Activated CD4-positive, alpha-beta T cell treated with anti-CD3 and anti-CD28 coated beads for 36 hours (primary cell): ENCODE data around the gene EEA1. TPM values are rescaled to one million over a fixed set of nuclear protein-coding genes. Genes with fewer than 3 reads are reported as not detected.

ENCODE experiments used
- ATAC-seq: fragments of 200-7000 bp; cut with Tn5 transposase; one replicate; pipeline ENCODE4 v1.10.0; 2021; ENCODE audit warnings: mild to moderate bottlenecking, moderate library complexity
- CTCF ChIA-PET: fragments of 350-600 bp; sonication (Branson Sonifier 250); formaldehyde crosslinking; loops from one replicate; lab custom pipeline; 2021; ENCODE audit warnings: antibody characterized with exemption; lab: Charles Lee
- POLR2A ChIA-PET: fragments of 350-600 bp; sonication (Branson Sonifier 250); formaldehyde crosslinking; loops from one replicate; lab custom pipeline; 2021; ENCODE audit warnings: antibody characterized with exemption, inconsistent platforms; lab: Charles Lee
- DNase-seq: peaks from one replicate; pipeline ENCODE4 v3.0.0-alpha.2; 2020
- H3K27ac Mint-ChIP-seq: one replicate; pipeline ENCODE4 v1.8.0; 2021; ENCODE audit warnings: mixed read lengths
- H3K27me3 Mint-ChIP-seq: one replicate; pipeline ENCODE4 v1.8.0; 2021; ENCODE audit warnings: mixed read lengths
- H3K36me3 Mint-ChIP-seq: one replicate; pipeline ENCODE4 v1.8.0; 2021; ENCODE audit warnings: low read depth, mixed read lengths
- H3K4me1 Mint-ChIP-seq: one replicate; pipeline ENCODE4 v1.8.0; 2021; ENCODE audit warnings: mixed read lengths
- H3K4me3 Mint-ChIP-seq: one replicate; pipeline ENCODE4 v1.8.0; 2021; ENCODE audit warnings: mild to moderate bottlenecking, moderate library complexity, mixed read lengths
- H3K9me3 Mint-ChIP-seq: one replicate; pipeline ENCODE4 v1.8.0; 2021; ENCODE audit warnings: low read depth, mixed read lengths
- intact Hi-C, 2 experiments: fragments of 100-400 bp; cut with DNase I in 1 of 2; cut with micrococcal nuclease in 1 of 2; formaldehyde crosslinking; loops; one replicate each; pipeline versions ENCODE4 v1.14.2 to v1.15.1; 2022 to 2024; cut with DNase I, micrococcal nuclease
- total RNA-seq, 2 experiments: library from RNA; stranded (reverse); gene quantifications; one replicate each; pipeline ENCODE4 v1.2.3, GENCODE V29; 2021

EEA1 gene
- total RNA-seq, 2 experiments from 2014 or later: 20.2 to 33.2 TPM

DNA sequence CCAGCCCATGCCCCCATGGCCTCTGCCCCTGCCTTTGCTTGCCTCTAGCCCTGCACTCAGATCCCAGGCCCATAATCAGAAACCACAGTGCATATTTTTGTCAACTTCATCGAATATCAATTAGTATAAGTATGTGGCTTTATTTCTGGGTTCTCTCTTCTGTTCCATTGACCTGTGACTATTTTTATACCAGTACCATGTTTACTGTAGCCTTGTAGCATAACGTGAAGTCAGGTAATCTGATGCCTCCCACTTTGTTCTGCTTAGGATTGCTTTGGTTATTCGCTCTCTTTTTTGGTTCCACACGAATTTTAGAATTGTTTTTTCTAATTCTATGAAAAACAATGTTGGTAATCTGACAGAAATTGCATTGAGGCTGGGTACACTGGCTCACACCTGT is 14.9 kb downstream of the EEA1 start:
- Mint-ChIP-seq H3K27me3 (no peaks in the 10 kb centered on the region), H3K4me3 (no peak overlapping the region), H3K27ac (no peak overlapping the region), H3K4me1 (peaks cover 47% of the 10 kb centered on the region), H3K9me3 (peaks cover 7% of the 10 kb centered on the region), H3K36me3 (peaks cover 19% of the 10 kb centered on the region)
- CTCF ChIA-PET: interaction anchor here (0.5 to 1.5 kb wide), 2 partner anchors 82 to 1188 kb away, joined by 3 to 4 read pairs; no protein-coding TSS in a partner anchor
- DNase-seq: no peak
- intact Hi-C loops: no loop called here
- no peak for ATAC-seq
- POLR2A ChIA-PET: no interaction called here

DNA sequence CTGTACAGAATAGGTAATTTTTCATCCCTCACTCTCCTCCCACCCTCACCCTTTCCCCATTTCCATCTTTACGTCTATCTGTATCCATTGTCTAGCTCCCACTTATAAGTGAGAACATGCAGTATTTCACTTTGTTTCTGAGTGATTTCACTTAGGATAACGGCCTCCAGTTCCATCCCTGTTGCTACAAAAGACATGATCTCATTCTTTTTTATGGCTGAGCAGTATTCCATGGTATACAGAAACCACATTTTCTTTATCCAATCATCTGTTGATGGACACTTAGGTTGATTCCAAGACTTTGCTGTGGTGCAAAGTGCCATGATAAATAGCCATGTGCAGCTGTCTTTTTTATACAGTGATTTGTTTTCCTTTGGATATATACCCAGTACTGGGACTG is 16.4 kb downstream of the EEA1 start:
- intact Hi-C loops: loop anchor here in 1 of 2 experiments (1.0 kb wide), 1 partner anchor 15 kb away; no protein-coding TSS in a partner anchor
- Mint-ChIP-seq H3K36me3 (peaks cover 23% of the 10 kb centered on the region), H3K4me3 (no peak overlapping the region), H3K4me1 (peaks cover 56% of the 10 kb centered on the region), H3K27me3 (no peaks in the 10 kb centered on the region), H3K27ac (peak overlapping the region; percentile 21), H3K9me3 (peaks cover 7% of the 10 kb centered on the region)
- ChIA-PET POLR2A (no interaction called here), CTCF (no interaction called here)
- no peak for DNase-seq
- no peak for ATAC-seq

DNA sequence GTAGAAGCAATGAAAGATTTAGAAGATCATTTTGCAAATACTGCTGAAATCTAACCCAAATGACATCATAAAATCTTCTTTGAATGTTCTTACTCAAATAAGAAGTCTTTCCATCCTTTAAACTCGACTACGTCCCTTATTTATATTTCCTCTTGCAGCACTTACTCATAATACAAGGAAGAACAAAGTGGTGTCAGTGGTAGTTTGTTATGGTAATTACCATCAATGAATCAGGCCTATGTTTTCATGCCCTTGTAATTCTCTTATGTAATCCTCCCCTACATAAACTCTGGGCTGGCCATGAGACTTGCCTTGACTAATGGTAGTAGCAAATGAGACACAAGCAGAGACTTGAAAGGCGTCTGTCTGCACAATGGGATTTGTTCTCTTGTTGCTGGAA is 17.0 kb downstream of the EEA1 start:
- no peaks in the 10 kb centered on the region for H3K27me3 Mint-ChIP-seq
- peaks cover 62% of the 10 kb centered on the region for H3K4me1 Mint-ChIP-seq
- ChIA-PET POLR2A (interaction anchor here (0.9 to 1.0 kb wide), 2 partner anchors 16 to 18 kb away, joined by 3 to 4 read pairs; no protein-coding TSS in a partner anchor), CTCF (no interaction called here)
- peaks cover 23% of the 10 kb centered on the region for H3K36me3 Mint-ChIP-seq
- DNase-seq: peak; percentile 38
- intact Hi-C loops: loop anchor here in 1 of 2 experiments (1.0 kb wide), 1 partner anchor 15 kb away; no protein-coding TSS in a partner anchor
- H3K4me3 Mint-ChIP-seq: no peak overlapping the region
- H3K9me3 Mint-ChIP-seq: peaks cover 7% of the 10 kb centered on the region
- H3K27ac Mint-ChIP-seq: peak overlapping the region; percentile 78
- ATAC-seq: peak; percentile 90

DNA sequence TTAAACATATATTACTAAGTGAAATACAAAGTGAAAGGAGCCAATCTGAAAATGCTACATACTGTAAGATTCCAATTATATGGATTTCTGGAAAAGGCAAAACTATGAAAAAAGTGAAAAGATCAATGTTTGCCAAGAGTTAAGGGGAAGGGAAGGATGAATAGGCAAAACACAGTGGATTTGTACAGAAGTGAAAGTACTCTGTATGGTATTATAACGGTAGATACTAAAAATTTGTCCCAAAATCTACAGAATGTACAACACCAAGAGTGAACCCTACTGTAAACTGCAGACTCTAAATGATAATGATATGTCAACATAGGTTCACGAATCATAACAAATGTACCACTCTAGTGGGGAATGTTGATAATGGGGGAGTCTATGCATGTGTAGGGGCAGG is 17.8 kb downstream of the EEA1 start:
- ChIA-PET POLR2A (interaction anchor here (0.9 to 1.0 kb wide), 2 partner anchors 17 to 18 kb away, joined by 3 to 4 read pairs; no protein-coding TSS in a partner anchor), CTCF (interaction anchor here (0.6 to 3.6 kb wide), 2 partner anchors 16 to 388 kb away, joined by 3 to 15 read pairs; no protein-coding TSS in a partner anchor)
- DNase-seq (no peak), ATAC-seq (no peak)
- peaks cover 65% of the 10 kb centered on the region for H3K4me1 Mint-ChIP-seq
- H3K36me3 Mint-ChIP-seq: peaks cover 23% of the 10 kb centered on the region
- intact Hi-C loops: no loop called here
- peak overlapping the region; percentile 4 for H3K27ac Mint-ChIP-seq
- H3K9me3 Mint-ChIP-seq: peaks cover 7% of the 10 kb centered on the region
- H3K4me3 Mint-ChIP-seq: no peak overlapping the region
- H3K27me3 Mint-ChIP-seq: no peaks in the 10 kb centered on the region

DNA sequence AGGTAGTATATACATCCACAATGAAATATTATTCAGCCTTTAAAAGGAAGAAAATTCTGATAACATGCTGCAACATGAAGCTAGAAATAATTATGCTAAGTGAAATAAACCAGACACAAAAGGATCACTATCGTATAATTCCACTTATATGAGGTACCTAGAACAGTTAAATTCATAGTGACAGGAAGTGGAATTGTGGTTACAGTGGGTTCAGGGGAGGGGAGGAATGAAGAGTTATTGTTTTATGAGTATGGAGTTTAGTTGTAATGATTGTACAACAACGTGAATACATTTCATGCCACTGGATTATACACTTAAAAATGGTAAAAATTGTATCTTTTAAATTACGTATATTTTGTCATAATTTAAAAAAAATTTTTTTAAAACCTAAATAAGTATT is 21.0 kb downstream of the EEA1 start:
- Mint-ChIP-seq H3K36me3 (peaks cover 13% of the 10 kb centered on the region), H3K27me3 (no peaks in the 10 kb centered on the region), H3K4me3 (no peak overlapping the region), H3K4me1 (peaks cover 56% of the 10 kb centered on the region), H3K27ac (no peak overlapping the region), H3K9me3 (peaks cover 6% of the 10 kb centered on the region)
- DNase-seq: peak; percentile 46
- ChIA-PET POLR2A (no interaction called here), CTCF (interaction anchor here (1.2 to 3.6 kb wide), 3 partner anchors 10 to 79 kb away, joined by 3 to 15 read pairs (median 10); no protein-coding TSS in a partner anchor)
- intact Hi-C loops: loop anchor here in 1 of 2 experiments (1.0 kb wide), 1 partner anchor 19 kb away; no protein-coding TSS in a partner anchor
- peak; percentile 58 for ATAC-seq

DNA sequence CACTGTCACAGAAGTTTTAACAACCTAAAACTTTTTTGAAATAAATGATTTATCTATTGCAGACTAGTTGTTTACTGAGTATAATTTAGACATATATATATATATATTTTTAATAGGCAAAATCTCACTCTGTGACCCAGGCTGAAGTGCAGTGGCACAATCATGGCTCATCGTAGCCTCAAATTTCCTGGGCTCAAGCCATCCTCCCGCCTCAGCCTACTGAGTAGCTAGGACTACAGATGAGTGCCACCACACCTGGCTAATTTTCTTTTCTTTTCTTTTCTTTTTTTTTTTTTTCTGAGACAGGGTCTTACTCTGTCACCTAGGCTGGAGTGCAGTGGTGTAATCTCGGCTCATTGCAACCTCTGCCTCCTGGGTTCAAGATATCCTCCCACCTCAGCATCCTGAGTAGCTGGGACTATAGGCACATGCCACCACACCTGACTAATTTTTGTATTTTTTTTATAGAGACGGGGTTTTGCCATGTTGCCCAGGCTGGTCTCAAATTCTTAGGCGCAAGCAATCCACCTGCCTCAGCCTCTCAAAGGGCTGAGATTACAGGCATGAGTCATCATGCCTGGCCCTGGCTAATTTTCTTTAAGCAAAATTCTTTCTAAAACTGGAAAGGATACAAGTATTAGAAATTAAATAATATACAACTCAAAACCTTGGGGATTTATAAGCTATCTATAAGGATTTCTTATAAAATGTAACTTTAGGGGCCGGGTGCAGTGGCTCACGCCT is 23.1 kb downstream of the EEA1 start:
- Mint-ChIP-seq H3K4me1 (peaks cover 35% of the 10 kb centered on the region), H3K27ac (no peak overlapping the region), H3K27me3 (no peaks in the 10 kb centered on the region), H3K9me3 (peaks cover 2% of the 10 kb centered on the region), H3K36me3 (peaks cover 17% of the 10 kb centered on the region), H3K4me3 (no peak overlapping the region)
- ATAC-seq (peak; percentile 35), DNase-seq (no peak)
- CTCF ChIA-PET: no interaction called here
- POLR2A ChIA-PET: no interaction called here
- intact Hi-C loops: no loop called here

DNA sequence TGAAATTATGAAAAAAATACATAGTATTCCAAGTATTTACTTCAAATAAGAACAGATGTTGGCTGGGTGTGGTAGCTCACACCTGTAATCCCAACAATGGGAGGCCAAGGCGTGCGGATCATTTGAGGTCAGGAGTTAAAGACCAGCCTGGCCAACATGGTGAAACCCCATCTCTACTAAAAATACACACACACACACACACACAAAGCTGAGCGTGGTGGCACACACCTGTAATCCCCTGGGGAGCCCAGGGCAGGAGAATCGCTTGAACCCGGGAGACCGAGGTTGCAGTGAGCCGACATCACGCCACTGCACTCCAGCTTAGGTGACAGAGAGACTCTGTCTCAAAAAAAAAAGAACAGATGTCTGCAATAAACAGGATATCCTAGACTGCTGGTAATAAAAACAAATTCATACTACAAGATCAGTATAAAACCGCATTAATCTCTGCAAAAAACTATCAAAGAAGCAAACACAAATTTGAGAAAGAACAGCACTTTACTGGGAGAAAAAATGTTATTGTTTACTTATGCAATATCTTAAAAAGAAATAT is 23.8 kb downstream of the EEA1 start:
- POLR2A ChIA-PET: no interaction called here
- Mint-ChIP-seq H3K4me1 (peaks cover 35% of the 10 kb centered on the region), H3K27me3 (no peaks in the 10 kb centered on the region), H3K9me3 (peaks cover 2% of the 10 kb centered on the region), H3K36me3 (peaks cover 17% of the 10 kb centered on the region), H3K4me3 (peak overlapping the region; percentile 13), H3K27ac (no peak overlapping the region)
- DNase-seq (no peak), ATAC-seq (no peak)
- intact Hi-C loops: no loop called here
- CTCF ChIA-PET: interaction anchor here (0.8 kb wide), 1 partner anchor 41 kb away, joined by 4 read pairs; no protein-coding TSS in a partner anchor

DNA sequence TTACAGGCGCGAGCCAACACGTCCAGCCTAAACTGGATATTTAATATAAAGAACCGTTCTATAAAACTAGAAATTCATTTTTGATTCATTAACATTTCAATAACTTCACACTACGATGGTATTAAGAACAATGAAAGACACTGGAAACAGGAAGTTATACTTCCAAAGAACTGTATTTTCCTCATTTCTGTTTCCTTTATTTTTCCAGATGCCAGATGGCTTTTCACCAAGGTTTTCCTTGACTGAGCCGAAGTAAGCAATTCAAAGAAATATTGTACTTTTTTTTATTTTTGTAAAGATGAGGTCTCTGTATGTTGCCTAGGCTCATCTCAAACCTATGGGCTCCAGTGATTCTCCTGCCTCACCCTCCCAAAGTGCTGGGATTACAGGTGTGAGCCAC is 28.2 kb downstream of the EEA1 start:
- no peak overlapping the region for H3K4me3 Mint-ChIP-seq
- POLR2A ChIA-PET: no interaction called here

DNA sequence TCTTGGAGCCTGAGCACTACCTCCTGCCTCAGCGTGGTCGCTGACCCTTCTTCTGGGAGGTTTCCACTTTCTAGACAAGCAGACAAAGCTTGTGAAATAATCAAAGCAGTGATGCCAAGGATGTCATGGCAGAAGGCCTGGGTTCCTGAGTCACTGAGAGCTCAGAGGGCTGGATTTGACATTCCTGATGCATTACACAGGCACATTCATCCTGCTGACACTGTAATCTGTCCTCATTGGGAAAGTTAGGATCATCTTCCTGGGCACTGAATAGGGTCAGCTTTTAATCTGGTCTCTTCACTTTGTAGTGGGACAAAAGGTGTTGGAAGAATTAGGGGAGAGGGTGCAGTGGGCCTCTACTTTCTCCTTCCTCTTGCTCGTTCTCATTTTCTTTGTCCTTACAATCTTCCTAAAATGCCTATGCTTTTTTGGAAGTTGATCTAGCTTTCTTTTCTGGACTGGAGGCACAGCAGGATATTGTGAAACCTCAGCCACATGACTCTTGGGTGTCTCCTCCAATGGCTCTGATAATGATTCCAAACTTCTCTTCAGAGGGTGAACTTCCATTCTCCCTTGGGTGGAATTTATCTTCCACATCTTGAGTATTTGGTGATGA is 29.6 kb downstream of the EEA1 start:
- no peak overlapping the region for H3K27ac Mint-ChIP-seq
- DNase-seq (no peak), ATAC-seq (no peak)
- peaks cover 1% of the 10 kb centered on the region for H3K9me3 Mint-ChIP-seq
- POLR2A ChIA-PET: interaction anchor here (0.6 kb wide), 2 partner anchors 786 to 1741 kb away, joined by 3 to 5 read pairs; no protein-coding TSS in a partner anchor
- intact Hi-C loops: no loop called here
- no peak overlapping the region for H3K4me3 Mint-ChIP-seq
- CTCF ChIA-PET: no interaction called here
- no peaks in the 10 kb centered on the region for H3K27me3 Mint-ChIP-seq
- H3K4me1 Mint-ChIP-seq: peaks cover 33% of the 10 kb centered on the region
- peaks cover 26% of the 10 kb centered on the region for H3K36me3 Mint-ChIP-seq

More for the DNA sequence above, 28.2 kb downstream of the EEA1 start:
- DNase-seq: no peak
- no peaks in the 10 kb centered on the region for H3K27me3 Mint-ChIP-seq
- intact Hi-C loops: no loop called here
- H3K36me3 Mint-ChIP-seq: peaks cover 21% of the 10 kb centered on the region
- H3K27ac Mint-ChIP-seq: no peak overlapping the region
- H3K4me1 Mint-ChIP-seq: peaks cover 39% of the 10 kb centered on the region
- CTCF ChIA-PET: interaction anchor here (0.6 kb wide), 1 partner anchor 1726 kb away, joined by 3 read pairs; no protein-coding TSS in a partner anchor
- H3K9me3 Mint-ChIP-seq: peaks cover 1% of the 10 kb centered on the region
- no peak for ATAC-seq

DNA sequence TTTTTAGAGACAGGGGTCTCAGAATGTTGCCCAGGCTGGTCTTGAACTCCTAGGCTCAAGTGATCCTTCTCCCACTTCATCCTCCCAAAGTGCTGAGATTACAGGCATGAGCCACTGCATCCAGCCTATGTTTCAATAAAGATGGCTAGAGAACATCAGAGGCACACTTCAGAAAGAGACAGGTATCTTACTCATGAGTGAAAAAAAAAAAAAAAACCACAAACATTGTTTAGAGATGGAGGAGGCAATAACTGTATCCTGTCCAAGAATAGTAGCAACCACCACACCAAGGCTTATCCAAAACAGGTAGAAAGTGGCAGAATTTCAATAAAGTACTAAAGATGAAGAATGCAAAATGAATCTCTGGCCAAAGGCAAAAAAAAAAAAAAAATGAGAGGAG is 30.3 kb downstream of the EEA1 start:
- POLR2A ChIA-PET: no interaction called here

DNA sequence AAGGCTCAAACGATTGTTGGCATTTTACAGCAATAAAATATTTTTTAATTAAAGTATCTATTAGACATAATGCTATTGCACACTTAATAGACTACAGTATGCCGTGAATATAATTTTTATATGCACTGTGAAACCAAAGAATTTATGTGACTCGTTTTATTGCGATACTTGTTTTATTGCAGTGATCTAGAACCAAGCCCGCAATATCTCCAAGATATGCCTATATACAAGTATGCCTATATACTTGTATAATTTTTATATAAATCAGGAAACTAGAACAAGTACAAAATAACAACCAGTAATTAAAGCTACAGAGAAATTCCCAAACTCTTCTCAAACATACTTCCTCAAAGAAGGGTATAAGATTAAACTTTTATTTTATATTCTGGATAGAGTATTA is 31.3 kb downstream of the EEA1 start:
- Mint-ChIP-seq H3K4me1 (peaks cover 41% of the 10 kb centered on the region), H3K27ac (no peak overlapping the region), H3K27me3 (no peaks in the 10 kb centered on the region), H3K36me3 (peaks cover 27% of the 10 kb centered on the region), H3K9me3 (peaks cover 1% of the 10 kb centered on the region), H3K4me3 (no peak overlapping the region)
- intact Hi-C loops: no loop called here
- ChIA-PET CTCF (interaction anchor here (0.9 to 1.1 kb wide), 2 partner anchors 10 to 89 kb away, joined by 3 read pairs; no protein-coding TSS in a partner anchor), POLR2A (no interaction called here)
- ATAC-seq (no peak), DNase-seq (no peak)

More for the DNA sequence above, 30.3 kb downstream of the EEA1 start:
- intact Hi-C loops: no loop called here
- Mint-ChIP-seq H3K4me1 (peaks cover 34% of the 10 kb centered on the region), H3K36me3 (peaks cover 26% of the 10 kb centered on the region), H3K9me3 (peaks cover 1% of the 10 kb centered on the region), H3K4me3 (no peak overlapping the region), H3K27me3 (no peaks in the 10 kb centered on the region), H3K27ac (peak overlapping the region; percentile 34)
- ATAC-seq: peak; percentile 73
- CTCF ChIA-PET: no interaction called here
- no peak for DNase-seq
